A673 (cell line): ENCODE results near the gene EGLN2. TPM values are rescaled to one million over a fixed set of nuclear protein-coding genes. Genes with fewer than 3 reads are reported as not detected.
"Not testable (repeated sequence)": the region's sequence is repeated elsewhere in the genome, so short reads cannot be mapped to it uniquely, and the experiment has no call there.

Experiments
- BruUV-seq: library from RNA; stranded (reverse); fragments of 400-500 nt; replicated peaks from 2 replicates; lab custom pipeline; 2021; lab: Mats Ljungman, UMichigan
- CTCF ChIA-PET: fragments of 300-600 bp; sonication (Branson Sonifier 250); formaldehyde crosslinking; loops from one replicate; lab custom pipeline; 2022; ENCODE audit warnings: antibody characterized with exemption; lab: Charles Lee
- POLR2A ChIA-PET: fragments of 300-600 bp; sonication (Branson Sonifier 250); formaldehyde crosslinking; loops from one replicate; lab custom pipeline; 2022; ENCODE audit warnings: antibody characterized with exemption; ENCODE audit not compliant: low non-redundant PET; lab: Charles Lee
- DNase-seq: peaks from one replicate; pipeline ENCODE4 v3.0.0-alpha.2; 2015; ENCODE audit warnings: low spot score
- H3K27ac ChIP-seq: fragments of 200-600 bp; sonication (generic); 2 replicates; pipeline ENCODE4 v1.5.1; 2016; ENCODE audit warnings: mixed run types, low read depth, mild to moderate bottlenecking, mixed read lengths, antibody characterized with exemption, low read length; ENCODE audit not compliant: poor library complexity, severe bottlenecking
- H3K27me3 ChIP-seq: fragments of 200-600 bp; sonication (generic); replicated peaks from 2 replicates; pipeline ENCODE4 v1.6.1; 2017; ENCODE audit warnings: mixed run types, low read depth, mild to moderate bottlenecking, mixed read lengths, antibody characterized with exemption, low read length; ENCODE audit not compliant: insufficient read depth, poor library complexity
- H3K36me3 ChIP-seq: fragments of 200-600 bp; sonication (generic); 2 replicates; pipeline ENCODE4 v1.6.1; 2016; ENCODE audit warnings: mixed run types, mild to moderate bottlenecking, mixed read lengths, antibody characterized with exemption, low read length; ENCODE audit not compliant: insufficient read depth, poor library complexity, severe bottlenecking
- H3K4me1 ChIP-seq: fragments of 200-600 bp; sonication (generic); 2 replicates; pipeline ENCODE4 v1.6.1; 2017; ENCODE audit warnings: mixed run types, mild to moderate bottlenecking, mixed read lengths, antibody characterized with exemption, low read length; ENCODE audit not compliant: insufficient read depth, poor library complexity, severe bottlenecking
- H3K4me3 ChIP-seq: fragments of 200-600 bp; sonication (generic); 2 replicates; pipeline ENCODE4 v1.5.1; 2016; ENCODE audit warnings: low read depth, mixed run types, mild to moderate bottlenecking, mixed read lengths, low read length; ENCODE audit not compliant: poor library complexity, severe bottlenecking
- H3K9me3 ChIP-seq: fragments of 200-600 bp; sonication (generic); 2 replicates; pipeline ENCODE4 v1.6.1; 2016; ENCODE audit warnings: mixed run types, low read depth, mild to moderate bottlenecking, mixed read lengths, antibody characterized with exemption, low read length; ENCODE audit not compliant: poor library complexity, severe bottlenecking
- EZH2 ChIP-seq: fragments of 200-600 bp; sonication (generic); IDR thresholded peaks from 2 replicates; pipeline ENCODE4 v1.6.1; 2017; ENCODE audit warnings: borderline replicate concordance, low read depth, mild to moderate bottlenecking, mixed read lengths, antibody characterized with exemption, low read length; ENCODE audit not compliant: poor library complexity, severe bottlenecking
- intact Hi-C: fragments of 100-400 bp; cut with micrococcal nuclease; formaldehyde crosslinking; loops from one replicate; pipeline ENCODE4 v1.10.0; 2022; ENCODE audit not compliant: unreplicated experiment
- total RNA-seq: library from RNA; stranded (reverse); gene quantifications from 2 replicates; pipeline ENCODE4 v1.2.3, GENCODE V29; 2021
- TF ChIP-seq, protein P1 (sequence below): fragments of 300-800, 200-600 bp; sonication (generic); conservative IDR thresholded peaks from 2 replicates; pipeline ENCODE4 v1.5.1; 2017; ENCODE audit warnings: low read depth, mild to moderate bottlenecking, antibody characterized with exemption, low read length, moderate library complexity, mixed read lengths

Gene EGLN2
- total RNA-seq, 1 experiment from 2014 or later: 113 TPM

DNA sequence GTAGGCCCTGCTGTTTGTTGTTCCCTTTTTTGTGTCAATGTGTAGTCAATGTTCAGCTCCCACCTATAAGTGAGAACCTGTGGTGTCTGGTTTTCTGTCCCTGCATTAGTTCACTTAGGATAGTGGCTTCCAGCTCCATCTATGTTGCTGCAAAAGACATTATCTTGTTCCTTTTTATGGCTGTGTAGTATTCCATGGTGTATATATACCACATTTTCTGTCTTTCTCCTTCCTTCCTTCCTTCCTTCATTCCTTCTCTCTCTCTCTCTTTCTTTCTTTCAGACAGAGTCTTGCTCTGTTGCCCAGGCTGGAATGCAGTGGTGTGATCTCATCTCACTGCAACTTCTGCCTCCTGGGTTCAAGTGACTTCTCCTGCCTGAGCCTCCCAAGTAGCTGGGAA lies 30.2 kb downstream of the EGLN2 start:
- no peaks in the 10 kb centered on the region for H3K9me3 ChIP-seq
- TF ChIP-seq EZH2: no peak
- TF ChIP-seq, protein P1, sequence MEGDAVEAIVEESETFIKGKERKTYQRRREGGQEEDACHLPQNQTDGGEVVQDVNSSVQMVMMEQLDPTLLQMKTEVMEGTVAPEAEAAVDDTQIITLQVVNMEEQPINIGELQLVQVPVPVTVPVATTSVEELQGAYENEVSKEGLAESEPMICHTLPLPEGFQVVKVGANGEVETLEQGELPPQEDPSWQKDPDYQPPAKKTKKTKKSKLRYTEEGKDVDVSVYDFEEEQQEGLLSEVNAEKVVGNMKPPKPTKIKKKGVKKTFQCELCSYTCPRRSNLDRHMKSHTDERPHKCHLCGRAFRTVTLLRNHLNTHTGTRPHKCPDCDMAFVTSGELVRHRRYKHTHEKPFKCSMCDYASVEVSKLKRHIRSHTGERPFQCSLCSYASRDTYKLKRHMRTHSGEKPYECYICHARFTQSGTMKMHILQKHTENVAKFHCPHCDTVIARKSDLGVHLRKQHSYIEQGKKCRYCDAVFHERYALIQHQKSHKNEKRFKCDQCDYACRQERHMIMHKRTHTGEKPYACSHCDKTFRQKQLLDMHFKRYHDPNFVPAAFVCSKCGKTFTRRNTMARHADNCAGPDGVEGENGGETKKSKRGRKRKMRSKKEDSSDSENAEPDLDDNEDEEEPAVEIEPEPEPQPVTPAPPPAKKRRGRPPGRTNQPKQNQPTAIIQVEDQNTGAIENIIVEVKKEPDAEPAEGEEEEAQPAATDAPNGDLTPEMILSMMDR: no peak
- no peak overlapping the region for H3K4me3 ChIP-seq
- POLR2A ChIA-PET: no interaction called here
- no peak overlapping the region for H3K27ac ChIP-seq
- intact Hi-C loops: no loop called here
- no peaks in the 10 kb centered on the region for H3K4me1 ChIP-seq
- no peaks in the 10 kb centered on the region for H3K36me3 ChIP-seq
- BruUV-seq: no TSS peak
- no peak for DNase-seq
- no peaks in the 10 kb centered on the region for H3K27me3 ChIP-seq
- CTCF ChIA-PET: no interaction called here

DNA sequence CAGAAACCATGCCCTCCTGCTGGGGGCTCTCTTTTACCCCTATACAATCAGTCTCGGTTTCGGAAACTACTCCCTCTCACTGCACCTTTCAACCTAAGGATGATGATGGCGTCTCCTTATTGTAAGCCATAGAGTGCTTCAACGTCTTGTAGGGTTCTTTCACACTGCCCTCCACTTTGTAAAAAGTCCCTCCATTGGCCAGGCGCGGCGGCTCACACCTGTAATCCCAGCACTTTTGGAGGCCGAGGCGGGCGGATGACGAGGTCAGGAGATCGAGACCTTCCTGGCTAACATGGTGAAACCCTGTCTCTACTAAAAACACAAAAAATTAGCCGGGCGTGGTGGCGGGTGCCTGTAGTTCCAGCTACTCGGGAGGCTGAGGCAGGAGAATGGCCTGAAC lies 31.8 kb downstream of the EGLN2 start:
- H3K36me3 ChIP-seq, H3K27me3 ChIP-seq, intact Hi-C loops, H3K27ac ChIP-seq, DNase-seq, BruUV-seq, H3K4me3 ChIP-seq, CTCF ChIA-PET, H3K9me3 ChIP-seq, POLR2A ChIA-PET, H3K4me1 ChIP-seq: not testable (repeated sequence)

DNA sequence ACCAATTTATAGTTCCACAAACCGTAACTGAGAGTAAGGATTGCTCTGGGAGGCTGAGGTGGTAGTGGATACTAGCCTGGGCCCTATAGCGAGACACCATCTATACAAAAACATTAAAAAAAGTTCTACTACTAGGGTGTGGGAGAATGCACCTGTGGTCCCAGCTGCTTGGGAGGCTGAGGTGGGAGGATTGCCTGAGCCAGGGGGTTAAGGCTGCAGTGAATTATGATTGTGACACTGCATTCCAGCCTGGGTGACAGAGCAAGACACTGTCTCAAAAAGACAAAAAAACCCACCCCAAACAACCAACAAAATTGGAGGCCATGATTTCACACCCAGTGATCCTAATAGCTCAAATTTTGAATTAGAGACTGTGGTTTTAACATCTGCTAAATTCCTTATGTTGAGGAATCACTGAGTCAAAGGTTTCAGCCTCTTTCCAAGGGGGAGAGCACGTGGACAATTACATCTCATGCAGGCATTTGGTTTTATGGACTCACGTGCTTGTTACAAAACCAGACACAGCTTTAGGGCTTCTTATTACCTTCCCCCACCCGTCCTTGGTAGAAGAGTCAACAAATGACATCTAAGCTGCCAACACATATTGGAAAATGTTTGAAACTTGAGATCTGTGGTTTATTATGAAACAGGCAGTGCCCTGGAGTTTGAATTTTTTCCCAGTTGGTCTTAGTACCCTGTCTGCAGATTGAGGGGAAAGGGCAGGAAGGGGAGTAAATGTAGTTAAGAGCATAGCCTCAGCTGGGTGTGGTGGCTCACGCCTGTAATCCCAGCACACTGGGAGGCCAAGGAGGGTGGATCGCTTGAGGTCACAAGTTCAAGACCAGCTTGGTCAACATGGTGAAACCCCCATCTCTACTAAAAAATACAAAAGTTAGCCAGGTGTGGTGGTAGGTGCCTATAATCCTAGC lies 32.8 kb downstream of the EGLN2 start:
- POLR2A ChIA-PET: no interaction called here
- no peaks in the 10 kb centered on the region for H3K27me3 ChIP-seq
- CTCF ChIA-PET: interaction anchor here (0.6 kb wide), 1 partner anchor 33 kb away, joined by 4 read pairs; no protein-coding TSS in a partner anchor
- no TSS peak for BruUV-seq
- TF ChIP-seq, protein P1: no peak
- TF ChIP-seq EZH2: no peak
- no peaks in the 10 kb centered on the region for H3K36me3 ChIP-seq
- H3K9me3 ChIP-seq: no peaks in the 10 kb centered on the region
- intact Hi-C loops: no loop called here
- H3K4me1 ChIP-seq: no peaks in the 10 kb centered on the region
- no peak for DNase-seq
- no peak overlapping the region for H3K27ac ChIP-seq
- H3K4me3 ChIP-seq: no peak overlapping the region

DNA sequence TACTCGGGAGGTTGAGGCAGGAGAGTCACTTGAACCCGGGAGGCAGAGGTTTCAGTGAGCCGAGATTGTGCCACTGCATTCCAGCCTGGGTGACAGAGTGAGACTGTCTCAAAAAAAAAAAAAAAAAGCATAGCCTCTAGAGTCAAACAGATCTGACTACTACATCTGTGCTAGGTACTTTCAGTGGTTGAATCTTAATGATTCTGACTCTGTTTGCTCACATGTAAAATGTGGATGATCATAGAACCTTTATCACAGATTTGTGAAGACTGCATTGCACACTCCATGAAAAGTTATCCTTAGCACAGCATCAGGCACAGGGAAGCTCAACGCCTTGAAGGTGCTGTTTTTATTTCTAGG lies 33.4 kb downstream of the EGLN2 start:
- H3K4me1 ChIP-seq, H3K27ac ChIP-seq, POLR2A ChIA-PET, H3K36me3 ChIP-seq, DNase-seq, BruUV-seq, CTCF ChIA-PET, intact Hi-C loops, H3K27me3 ChIP-seq, H3K4me3 ChIP-seq, H3K9me3 ChIP-seq: not testable (repeated sequence)

DNA sequence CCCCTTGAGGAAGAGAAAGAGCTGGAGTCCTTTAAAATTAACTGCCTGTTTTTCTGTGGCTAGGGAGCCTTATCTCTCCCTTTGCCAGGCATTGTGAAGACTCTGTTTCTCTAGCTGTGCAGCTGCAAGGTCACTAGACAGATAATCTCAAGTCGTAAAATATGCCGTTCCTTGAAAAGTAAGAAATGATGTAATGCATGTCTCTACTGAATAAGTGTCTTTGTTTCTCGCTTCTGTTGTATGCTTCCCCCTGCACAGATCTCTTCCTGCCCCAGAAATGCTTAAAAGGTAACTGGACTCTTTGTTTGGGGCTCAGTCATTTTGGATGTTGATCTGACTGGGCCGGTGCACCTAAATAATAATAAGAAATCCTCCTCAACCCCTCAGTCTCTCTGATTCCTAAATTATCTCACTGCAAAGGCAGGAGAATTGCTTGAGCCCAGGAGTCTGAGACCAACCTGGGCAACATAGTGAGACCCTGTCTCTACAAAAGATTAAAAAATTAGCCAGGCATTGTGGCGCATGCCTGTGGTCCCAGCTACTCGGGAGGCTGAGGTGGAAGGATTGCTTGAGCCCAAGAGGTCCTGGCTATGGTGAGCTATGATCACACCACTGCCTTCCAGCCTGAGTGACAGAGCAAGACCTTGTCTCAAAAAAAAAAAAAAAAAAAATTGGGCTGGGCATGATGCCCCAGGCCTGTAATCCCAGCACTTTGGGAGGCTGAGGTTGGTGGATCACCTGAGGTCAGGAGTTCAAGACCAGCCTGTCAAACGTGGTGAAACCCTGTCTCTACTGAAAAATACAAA lies 34.9 kb downstream of the EGLN2 start:
- POLR2A ChIA-PET, DNase-seq, BruUV-seq: not testable (repeated sequence)

More for the DNA sequence above, 34.9 kb downstream of the EGLN2 start:
- H3K27me3 ChIP-seq, H3K36me3 ChIP-seq, CTCF ChIA-PET, H3K9me3 ChIP-seq, H3K4me1 ChIP-seq, intact Hi-C loops, H3K27ac ChIP-seq, H3K4me3 ChIP-seq: not testable (repeated sequence)
